ENCODE data around the gene UAP1. TPM values are rescaled to one million over a fixed set of nuclear protein-coding genes. Genes with fewer than 3 reads are reported as not detected.

Gene UAP1
- polyA plus RNA-seq, 1 of the 3 experiments (the other 2 are of a cell fraction), result 32.3 TPM

DNA sequence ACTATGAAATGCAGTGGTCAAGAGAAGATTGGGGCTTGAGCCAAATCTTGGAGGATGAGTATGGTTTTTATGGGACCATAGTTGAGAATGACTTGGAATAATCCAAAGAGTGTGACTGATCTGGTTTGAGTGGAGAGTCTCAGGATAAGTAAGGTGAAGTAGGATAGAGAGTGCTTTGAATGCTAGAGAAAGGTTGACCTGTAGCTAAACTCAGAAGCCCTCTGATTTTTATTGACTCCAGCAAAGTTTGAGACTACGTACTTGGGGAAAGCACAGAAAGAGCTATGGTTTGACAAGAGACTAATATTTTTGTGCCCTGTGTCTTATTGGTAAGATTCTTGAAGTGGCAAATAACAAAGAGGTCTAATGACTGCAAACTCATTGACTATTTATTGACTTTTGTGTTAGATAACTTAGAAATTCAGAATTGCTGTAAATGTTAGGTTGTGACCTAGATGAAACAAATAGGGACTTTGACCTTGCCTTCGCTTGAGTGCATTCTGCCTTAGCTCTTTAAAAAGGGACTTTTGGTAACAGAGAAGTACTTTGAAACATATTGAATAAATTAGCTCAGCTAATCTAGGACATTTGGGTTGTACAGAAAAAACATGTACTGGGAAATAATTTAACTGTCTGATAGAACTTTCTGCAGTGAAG lies 35.1 kb downstream of the UAP1 start:
- ChIA-PET CTCF (interaction anchor here (0.8 to 9.4 kb wide), 3 partner anchors 11 to 22 kb away, joined by 3 to 67 read pairs (median 5); no protein-coding TSS in a partner anchor), POLR2A (no interaction called here)
- Histone ChIP-seq H3F3A (replicated peaks; ENCODE audit: insufficient read depth) (peaks cover 11% of the 10 kb centered on the region), H4K20me1 (ENCODE audit: insufficient read depth) (no peaks in the 10 kb centered on the region), H3K27me3 (ENCODE audit: insufficient read depth) (no peaks in the 10 kb centered on the region), H3K9ac (no peak overlapping the region), H3K4me1 (ENCODE audit: control insufficient read depth in 1 of 2, insufficient read depth in 2 of 2, low read depth in 1 of 2, low read length in 1 of 2) (no peaks in the 10 kb centered on the region; a peak in 1 of 4 replicates), H3K4me3 (ENCODE audit: low read depth in 2 of 2, low read length in 1 of 2) (no peak overlapping the region), H3K27ac (ENCODE audit: low read depth in 2 of 2, low read length in 1 of 2) (no peak overlapping the region), H3K79me2 (ENCODE audit: insufficient read depth) (no peaks in the 10 kb centered on the region; the same call in 1 of the 2 replicates), H3K9me3 (no peaks in the 10 kb centered on the region), H3K9me2 (no peaks in the 10 kb centered on the region), H2AFZ (ENCODE audit: low read depth) (no peak overlapping the region), H3K36me3 (replicated peaks in 1 of 2; ENCODE audit: control insufficient read depth in 1 of 2, insufficient read depth in 2 of 2, low read length in 1 of 2) (peaks cover 67 to 77% of the 10 kb centered on the region in 2 experiments), H3K4me2 (no peak overlapping the region)
- TF ChIP-seq CHD2 (IDR thresholded peaks at IDR 0.05; ENCODE audit: low read length, partially characterized antibody), result no peak
- no peak for TF ChIP-seq NFIC (IDR thresholded peaks at IDR 0.05; ENCODE audit: borderline replicate concordance)
- TF ChIP-seq RFX5 (IDR thresholded peaks at IDR 0.05; ENCODE audit: low read length), result no peak
- TF ChIP-seq EP300 (IDR thresholded peaks at IDR 0.05; ENCODE audit: borderline replicate concordance in 1 of 2, low read depth in 1 of 2, low read length in 1 of 2), result no peak
- TF ChIP-seq RCOR1 (IDR thresholded peaks at IDR 0.05; ENCODE audit: low read length), result no peak
- no peak for TF ChIP-seq EZH2phosphoT487 (IDR thresholded peaks at IDR 0.05; ENCODE audit: borderline replicate concordance, low read depth)
- no peak for TF ChIP-seq NRF1 (IDR thresholded peaks at IDR 0.05; ENCODE audit: low read depth, low read length)
- TF ChIP-seq CTCF (IDR thresholded peaks at IDR 0.05), result no peak
- TF ChIP-seq, protein P1, sequence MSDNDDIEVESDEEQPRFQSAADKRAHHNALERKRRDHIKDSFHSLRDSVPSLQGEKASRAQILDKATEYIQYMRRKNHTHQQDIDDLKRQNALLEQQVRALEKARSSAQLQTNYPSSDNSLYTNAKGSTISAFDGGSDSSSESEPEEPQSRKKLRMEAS (IDR thresholded peaks at IDR 0.05; ENCODE audit: low read depth), result no peak
- no peak for TF ChIP-seq GABPA (IDR thresholded peaks at IDR 0.05; ENCODE audit: low read depth)
- TF ChIP-seq SMC3 (IDR thresholded peaks at IDR 0.05; ENCODE audit: low read depth, low read length), result no peak
- TF ChIP-seq RAD21 (IDR thresholded peaks at IDR 0.05; ENCODE audit: low read length), result no peak
- no peak for TF ChIP-seq TAF1 (IDR thresholded peaks at IDR 0.05; ENCODE audit: borderline replicate concordance, low read depth, low read length)
- TF ChIP-seq USF1 (IDR thresholded peaks at IDR 0.05; ENCODE audit: borderline replicate concordance, low read depth), result no peak
- TF ChIP-seq ZBTB33 (IDR thresholded peaks at IDR 0.05; ENCODE audit: borderline replicate concordance, low read depth), result no peak
- 98% methylated on average over 2 of the region's 2 CpGs for WGBS (ENCODE audit: low lambda C conversion rate)
- no peak for DNase-seq

Data from SK-N-SH (cell line).